GM12878 (cell line): ENCODE data around the gene ASIC1. TPM values are rescaled to one million over a fixed set of nuclear protein-coding genes. Genes with fewer than 3 reads are reported as not detected.

Experiments used
- ATAC-seq: fragments of 200-7000 bp; cut with Tn5 transposase; 3 replicates; pipeline ENCODE4 v1.9.1; 2020; ENCODE audit warnings: mild to moderate bottlenecking, moderate library complexity
- BruUV-seq: library from RNA; stranded (reverse); fragments of 400-500 nt; replicated peaks from 2 replicates; lab custom pipeline; 2021; lab: Mats Ljungman, UMichigan
- CTCF ChIA-PET: fragments of 300-600 bp; sonication (Branson Sonifier 250); formaldehyde crosslinking; extraction: SDS; loops from one replicate; lab custom pipeline; 2021; ENCODE audit warnings: inconsistent platforms; lab: Yijun Ruan, JAX
- POLR2A ChIA-PET: fragments of 350-600 bp; formaldehyde crosslinking; extraction: SDS; loops from one replicate; lab custom pipeline; 2021; ENCODE audit warnings: inconsistent platforms; lab: Charles Lee
- RAD21 ChIA-PET: fragments of 300-600 bp; sonication (Branson Sonifier 250); formaldehyde crosslinking; loops from one replicate; lab custom pipeline; 2023; ENCODE audit warnings: antibody characterized with exemption; ENCODE audit not compliant: unreplicated experiment; lab: Charles Lee
- SMC1A ChIA-PET: fragments of 300-600 bp; sonication (Branson Sonifier 250); formaldehyde crosslinking; loops from one replicate; lab custom pipeline; 2023; ENCODE audit not compliant: unreplicated experiment, uncharacterized antibody; lab: Charles Lee
- DNase-seq: peaks from one replicate; pipeline ENCODE4 v3.0.0-alpha.2; 2011; ENCODE audit warnings: low read depth, low spot score
- FAIRE-seq: peaks from 3 replicates; lab custom pipeline; 2011; peaks lifted over from hg19 to GRCh38; lab: Jason Lieb, UNC
- H2AFZ ChIP-seq: 2 replicates; pipeline ENCODE4 v1.6.0; 2011; ENCODE audit warnings: low read depth, low read length, control low read depth; ENCODE audit not compliant: control insufficient read depth
- H3K27ac ChIP-seq: 2 replicates; pipeline ENCODE4 v1.5.1; 2011; ENCODE audit warnings: control low read depth; ENCODE audit not compliant: control insufficient read depth, insufficient read depth
- H3K27me3 ChIP-seq, 2 experiments: replicated peaks in 1 of 2; 2 replicates each; pipeline versions ENCODE4 v1.6.0 to v1.6.1; 2011; ENCODE audit warnings: low read length in 1 of 2; ENCODE audit not compliant: control insufficient read depth in 2 of 2, insufficient read depth in 2 of 2
- H3K36me3 ChIP-seq, 2 experiments: 2 replicates each; pipeline ENCODE4 v1.5.1; 2011; ENCODE audit warnings: low read length in 1 of 2; ENCODE audit not compliant: control insufficient read depth in 2 of 2, insufficient read depth in 2 of 2
- H3K4me1 ChIP-seq: 2 replicates; pipeline ENCODE4 v1.6.1; 2011; ENCODE audit warnings: mild to moderate bottlenecking, low read length, moderate library complexity, mixed read lengths; ENCODE audit not compliant: control insufficient read depth, insufficient read depth
- H3K4me2 ChIP-seq: 2 replicates; pipeline ENCODE4 v1.6.0; 2011; ENCODE audit warnings: control low read depth; ENCODE audit not compliant: control insufficient read depth, insufficient read depth
- H3K4me3 ChIP-seq: fragments of 200-600 bp; sonication (generic); 2 replicates; pipeline ENCODE4 v1.5.1; 2016
- H3K79me2 ChIP-seq: 2 replicates; pipeline ENCODE4 v1.6.0; 2011; ENCODE audit warnings: low read length; ENCODE audit not compliant: control insufficient read depth, insufficient read depth
- H3K9ac ChIP-seq: 2 replicates; pipeline ENCODE4 v1.8.0; 2011; ENCODE audit warnings: low read length, control low read depth, mixed read lengths; ENCODE audit not compliant: control insufficient read depth, insufficient read depth
- H3K9me3 ChIP-seq: replicated peaks from 3 replicates; pipeline ENCODE4 v1.5.1; 2011; ENCODE audit warnings: mild to moderate bottlenecking, low read length; ENCODE audit not compliant: control insufficient read depth, insufficient read depth
- H4K20me1 ChIP-seq: 2 replicates; pipeline ENCODE4 v1.6.0; 2011; ENCODE audit not compliant: control insufficient read depth, insufficient read depth
- CEBPZ ChIP-seq: fragments of 150-350 bp; IDR thresholded peaks from 2 replicates; pipeline ENCODE4 v1.6.1; 2016; ENCODE audit warnings: low read depth, low read length
- KAT2A ChIP-seq: conservative IDR thresholded peaks from 2 replicates; pipeline ENCODE4 v1.6.1; 2011; ENCODE audit warnings: low read depth, low read length; ENCODE audit not compliant: control insufficient read depth
- MEF2A ChIP-seq: IDR thresholded peaks from 2 replicates; pipeline ENCODE4 v1.6.1; 2011; ENCODE audit warnings: low read depth, mild to moderate bottlenecking, low read length, moderate library complexity; ENCODE audit not compliant: insufficient read depth
- MLLT1 ChIP-seq: fragments of 450-650 bp; IDR thresholded peaks from 2 replicates; pipeline ENCODE4 v1.6.1; 2016; ENCODE audit warnings: mild to moderate bottlenecking
- NKRF ChIP-seq: fragments of 450-650 bp; conservative IDR thresholded peaks from 2 replicates; pipeline ENCODE4 v1.6.1; 2017; ENCODE audit warnings: mild to moderate bottlenecking, moderate library complexity
- PBX3 ChIP-seq: IDR thresholded peaks from 2 replicates; pipeline ENCODE4 v1.6.1; 2011; ENCODE audit warnings: mild to moderate bottlenecking, low read depth, low read length, moderate library complexity; ENCODE audit not compliant: insufficient replicate concordance
- RUNX3 ChIP-seq: IDR thresholded peaks from 2 replicates; pipeline ENCODE4 v1.6.1; 2012; ENCODE audit warnings: low read length, inconsistent platforms
- SIX5 ChIP-seq: IDR thresholded peaks from 2 replicates; pipeline ENCODE4 v1.6.1; 2011; ENCODE audit warnings: mild to moderate bottlenecking, low read depth, low read length, moderate library complexity; ENCODE audit not compliant: severe bottlenecking
- SMAD1 ChIP-seq: fragments of 450-650 bp; IDR thresholded peaks from 2 replicates; pipeline ENCODE4 v1.6.1; 2018; ENCODE audit warnings: mild to moderate bottlenecking, low read depth; ENCODE audit not compliant: partially characterized antibody
- STAT3 ChIP-seq: IDR thresholded peaks from 2 replicates; pipeline ENCODE4 v1.6.1; 2011; ENCODE audit warnings: low read depth, low read length, improper control_type of control experiment
- TAF1 ChIP-seq: IDR thresholded peaks from 2 replicates; pipeline ENCODE4 v1.6.1; 2011; ENCODE audit warnings: mild to moderate bottlenecking, low read depth, low read length, borderline replicate concordance
- USF2 ChIP-seq: IDR thresholded peaks from 2 replicates; pipeline ENCODE4 v1.6.1; 2011; ENCODE audit warnings: low read depth, low read length, improper control_type of control experiment, borderline replicate concordance
- WGBS: methylation state at CpG from one replicate; pipeline ENCODE4 v1.1.6; 2016; ENCODE audit warnings: low lambda C conversion rate; ENCODE audit not compliant: insufficient replicate concordance, insufficient coverage; ENCODE audit errors: missing lambda C conversion rate; 5-methylcytosine and 5-hydroxymethylcytosine counted together
- in situ Hi-C: fragments of 300-500 bp; cut with MboI; formaldehyde crosslinking; loops from 9 replicates; pipeline ENCODE4 v1.14.3; 2018; ENCODE audit warnings: mixed read lengths
- intact Hi-C: fragments of 100-400 bp; cut with micrococcal nuclease; formaldehyde crosslinking; loops from one replicate; pipeline ENCODE4 v1.14.2; 2022; ENCODE audit not compliant: unreplicated experiment
- polyA plus RNA-seq, 11 experiments: library from polyadenylated mRNA; depleted of rRNA in 4 of 11; unstranded in 6 of 11; stranded (reverse) in 5 of 11; fragments of >200 nt; fragmentation: Nextera tagmentation in 4 of 11; fragmentation: Illumina TruSeq in 1 of 11; extraction: Ambion mirVana in 4 of 11; extraction: Trizol in 1 of 11; gene quantifications; 1 replicate in 1 of 11; 2 replicates in 10 of 11; pipeline versions ENCODE4 v1.2.1 to v1.2.3, GENCODE V29; 2011 to 2016; ENCODE audit warnings: inconsistent platforms in 2 of 11, missing spikeins in 2 of 11, low read depth in 1 of 11
- total RNA-seq, 4 experiments: library from RNA; depleted of rRNA in 3 of 4; stranded (reverse); fragments of >200 nt in 3 of 4; fragmentation: Illumina TruSeq in 1 of 4; extraction: Trizol in 1 of 4; gene quantifications; 2 replicates each; pipeline versions ENCODE4 v1.2.1 to v1.2.3, GENCODE V29; 2013 to 2021

ASIC1 gene
- total and polyA plus RNA-seq, 10 of the 15 experiments (the other 5 are each of a cell fraction or from before 2014, with no cell fraction given) = 0.02 to 0.28 (median 0.21) TPM; not detected in 4

- TF ChIP-seq CEBPZ (no peak), STAT3 (no peak), TAF1 (no peak), RUNX3 (no peak), MEF2A (no peak), MLLT1 (no peak), KAT2A (no peak)
Observed at GRCh38 chr12:50075808-50076170, 18.4 kb downstream of the ASIC1 start (continued).

- H4K20me1 ChIP-seq = no peaks in the 10 kb centered on the region
- no peaks in the 10 kb centered on the region for H3K36me3 ChIP-seq
- H3K27me3 ChIP-seq = no peaks in the 10 kb centered on the region; a peak in 1 of 4 replicates
- ChIA-PET SMC1A (interaction anchor here (0.6 to 1.3 kb wide), 7 partner anchors 13 to 238 kb away, joined by 3 to 6 read pairs (median 3); partner anchors contain the start of gene CERS5), POLR2A (no interaction called here), CTCF (interaction anchor here (1.0 to 2.1 kb wide), 10 partner anchors 8 to 238 kb away, joined by 3 to 21 read pairs (median 4); partner anchors contain the start of genes COX14 and SMARCD1), RAD21 (interaction anchor here (0.9 to 1.5 kb wide), 5 partner anchors 55 to 237 kb away, joined by 3 to 4 read pairs (median 3); no protein-coding TSS in a partner anchor)
- no peak overlapping the region for H3K4me3 ChIP-seq
- DNase-seq (no peak), ATAC-seq (0 out of 3 replicates have a peak, but pooled peaks have one; percentile 11), FAIRE-seq (no peak)
- 49% methylated on average over 11 of the region's 12 CpGs for WGBS
- H3K4me1 ChIP-seq = no peaks in the 10 kb centered on the region; the same call in 1 of the 2 replicates
- no peak overlapping the region for H3K27ac ChIP-seq
- intact Hi-C loops = loop anchor here (10.0 kb wide), 1 partner anchor 328 kb away; the partner anchor contains the start of gene LARP4
- in situ Hi-C loops = no loop called here
- no peak overlapping the region for H2AFZ ChIP-seq
- no peak overlapping the region for H3K4me2 ChIP-seq
- no peaks in the 10 kb centered on the region for H3K79me2 ChIP-seq
- no peaks in the 10 kb centered on the region for H3K9me3 ChIP-seq
- no peak overlapping the region; the same call in 1 of the 2 replicates for H3K9ac ChIP-seq
- BruUV-seq = no TSS peak
- no peak for TF ChIP-seq SMAD1
- no peak for TF ChIP-seq PBX3
- TF ChIP-seq USF2 = no peak
- no peak for TF ChIP-seq NKRF
- TF ChIP-seq SIX5 = no peak
Observed at GRCh38 chr12:50077099-50077498, 19.7 kb downstream of the ASIC1 start.
